DMS 273 (cell line): ENCODE measurements around the gene TRMT11.

ENCODE experiments used
- DNase-seq: peaks from one replicate; lab custom pipeline; 2025; ENCODE audit not compliant: unreplicated experiment; lab: John Stamatoyannopoulos, UW

The TRMT11 gene

GRCh38 chr6:126072834-126073233 lies 86.5 kb downstream of the TRMT11 start:
- no peak for DNase-seq

- DNase-seq: no peak
Observed at GRCh38 chr6:126075335-126076071, 89.2 kb downstream of the TRMT11 start.

GRCh38 chr6:126076992-126077664 lies 90.8 kb downstream of the TRMT11 start:
- no peak for DNase-seq

- DNase-seq: no peak
Observed at GRCh38 chr6:126077810-126078776, 91.8 kb downstream of the TRMT11 start.

DNA sequence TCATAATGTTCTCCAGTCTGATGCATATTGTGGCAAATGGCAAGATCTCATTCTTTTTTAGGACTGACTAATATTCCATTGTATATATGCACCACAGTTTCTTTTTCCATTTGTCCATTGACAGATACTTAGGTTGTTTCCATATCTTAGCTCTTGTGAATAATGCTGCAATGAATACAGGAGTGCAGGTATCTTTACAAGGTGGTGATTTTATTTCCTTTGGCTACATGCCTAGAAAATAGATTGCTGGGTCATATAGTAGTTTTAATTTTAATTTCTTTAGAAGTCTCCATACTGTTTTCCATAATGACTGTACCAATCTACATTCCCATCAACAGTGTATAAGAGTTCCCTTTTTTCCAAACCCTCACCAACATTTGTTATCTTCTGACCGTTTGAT lies 97.5 kb downstream of the TRMT11 start:
- no peak for DNase-seq

GRCh38 chr6:126086560-126086959 lies 100.2 kb downstream of the TRMT11 start:
- DNase-seq: no peak
